Measurements from ENCODE around the gene ASXL2.

ASXL2 gene

DNA sequence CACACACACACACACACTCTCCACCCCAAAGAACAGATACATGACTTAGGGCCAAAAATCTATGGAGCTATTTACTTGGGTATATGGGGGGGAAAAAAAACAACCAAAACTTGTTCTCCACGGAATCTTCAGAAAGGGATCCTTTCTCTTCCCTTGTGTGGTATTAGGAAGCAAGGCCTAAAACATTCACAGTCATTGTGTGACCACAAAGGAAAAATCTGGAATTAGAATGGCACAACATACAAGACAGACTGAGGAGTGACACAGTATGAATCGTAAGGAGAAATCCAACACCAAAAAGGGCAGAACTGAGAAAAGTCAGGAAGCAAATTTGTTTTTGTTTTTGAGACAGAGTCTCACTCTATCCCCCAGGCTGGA lies 70.3 kb downstream of the ASXL2 start:
- DNase-seq (ENCODE audit: low read depth in 1 of 2, low spot score in 1 of 2) = no peak

DNA sequence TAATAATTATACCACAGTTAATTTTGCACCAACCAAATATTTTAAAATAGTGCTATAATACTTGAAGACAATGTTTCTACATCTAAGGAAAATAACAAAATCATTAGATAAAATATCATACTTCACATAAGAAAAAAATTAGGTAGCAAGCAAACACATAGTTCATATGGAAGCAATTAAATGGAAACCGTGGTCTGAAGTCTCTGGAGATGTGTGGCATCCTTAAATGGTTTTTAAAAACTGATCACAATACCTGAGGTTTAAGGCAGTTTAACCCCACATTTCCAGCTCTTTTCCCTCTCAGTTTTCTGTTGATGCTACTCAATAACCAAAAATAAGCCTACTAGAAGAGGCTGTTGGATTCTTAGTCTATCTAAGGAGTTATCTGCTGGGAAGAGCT lies 71.3 kb downstream of the ASXL2 start:
- DNase-seq (ENCODE audit: low read depth in 1 of 2, low spot score in 1 of 2) = no peak

DNA sequence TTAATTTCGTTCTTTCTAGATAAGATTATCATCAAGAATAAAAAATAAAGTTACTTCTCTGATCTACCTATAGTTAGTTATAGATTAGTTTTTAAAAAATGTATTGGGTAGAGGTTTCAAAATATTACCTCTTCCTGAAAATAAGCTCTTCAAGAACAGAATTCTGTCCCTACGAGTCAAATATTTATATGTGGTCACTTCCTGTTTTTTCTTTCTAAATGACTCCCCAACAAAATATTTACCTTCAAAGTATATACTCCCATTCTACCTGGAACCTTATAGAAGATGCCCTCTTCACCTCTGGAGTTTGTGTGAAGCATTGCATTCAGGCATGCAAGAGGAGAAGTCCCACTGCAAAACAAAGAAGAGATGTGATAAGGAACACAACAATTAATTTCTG lies 72.3 kb downstream of the ASXL2 start:
- DNase-seq (ENCODE audit: low read depth in 1 of 2, low spot score in 1 of 2) = no peak

DNA sequence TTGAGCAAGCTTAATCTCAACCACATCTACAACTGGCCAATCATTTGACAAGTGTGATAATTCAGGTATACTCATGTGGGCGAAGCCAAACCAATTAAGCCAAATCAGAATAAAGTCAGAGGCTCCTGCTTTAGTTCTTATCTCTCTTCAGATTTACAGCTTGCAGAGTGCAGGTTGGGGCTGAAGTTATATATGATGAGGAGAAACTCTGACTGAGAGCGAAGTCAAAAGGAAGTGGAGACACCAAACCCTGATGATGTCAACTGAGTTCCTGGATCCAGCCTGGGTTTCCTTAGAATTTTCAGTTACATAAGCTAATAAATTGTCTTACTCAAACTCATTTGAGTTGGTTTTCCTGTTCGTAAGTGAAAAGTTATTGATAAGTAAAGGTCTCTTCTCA lies 73.9 kb downstream of the ASXL2 start:
- no peak for DNase-seq (ENCODE audit: low read depth in 1 of 2, low spot score in 1 of 2)

DNA sequence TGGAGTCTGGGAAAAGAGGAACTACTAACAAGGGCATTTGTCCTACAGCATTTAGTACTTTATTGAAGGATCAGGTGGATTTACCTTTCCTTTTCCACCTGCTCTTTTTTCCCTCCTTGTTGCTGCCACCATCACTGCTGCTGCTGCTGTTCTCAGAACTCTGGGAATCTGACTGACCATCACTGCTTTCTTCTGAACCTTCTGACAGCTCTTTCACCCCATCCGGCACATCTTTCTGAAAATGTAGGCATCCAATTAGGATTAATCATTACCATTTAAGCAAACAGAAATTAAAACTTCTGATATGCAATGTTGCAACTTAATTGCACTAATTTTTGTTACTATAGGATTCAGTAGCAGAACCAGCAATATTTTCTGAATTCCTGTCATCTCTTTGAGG lies 79.0 kb downstream of the ASXL2 start:
- no peak for DNase-seq (ENCODE audit: low read depth in 1 of 2, low spot score in 1 of 2)

DNA sequence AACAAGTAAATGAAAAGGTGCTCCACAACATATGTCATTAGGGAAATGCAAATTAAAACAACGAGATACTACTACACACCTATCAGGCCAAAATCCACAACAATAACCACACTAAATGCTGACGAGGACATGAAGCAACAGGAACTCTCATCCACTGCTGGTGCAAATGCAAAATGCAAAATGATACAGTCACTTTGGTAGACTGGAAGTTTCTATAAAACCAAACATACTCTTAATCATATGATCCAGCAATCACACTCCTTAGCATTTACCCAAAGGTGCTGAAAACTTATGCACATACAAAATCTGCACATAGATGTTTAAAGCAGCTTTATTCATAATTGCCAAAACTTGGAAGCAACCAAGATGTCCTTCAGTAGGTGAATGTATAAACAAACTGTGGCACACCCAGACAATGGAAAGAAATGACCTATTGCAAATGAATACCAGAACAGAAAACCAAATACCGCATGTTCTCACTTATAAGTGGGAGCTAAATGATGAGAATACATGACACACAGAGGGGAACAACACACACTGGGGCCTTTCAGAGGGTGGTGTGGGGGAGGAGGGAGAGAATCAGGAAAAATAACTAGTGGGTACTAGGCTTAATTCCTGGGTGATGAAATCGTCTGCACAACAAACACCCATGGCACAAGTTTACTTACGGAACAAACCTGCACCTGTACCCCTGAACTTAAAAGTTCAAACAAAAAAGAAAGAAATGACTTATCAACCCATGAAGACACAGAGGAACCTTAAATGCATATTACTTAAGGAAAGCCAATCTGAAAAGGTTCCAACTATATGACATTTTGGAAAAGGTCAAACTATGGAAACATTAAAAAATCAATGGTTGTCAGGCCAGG lies 80.4 kb downstream of the ASXL2 start:
- no peak for DNase-seq (ENCODE audit: low read depth in 1 of 2, low spot score in 1 of 2)

DNA sequence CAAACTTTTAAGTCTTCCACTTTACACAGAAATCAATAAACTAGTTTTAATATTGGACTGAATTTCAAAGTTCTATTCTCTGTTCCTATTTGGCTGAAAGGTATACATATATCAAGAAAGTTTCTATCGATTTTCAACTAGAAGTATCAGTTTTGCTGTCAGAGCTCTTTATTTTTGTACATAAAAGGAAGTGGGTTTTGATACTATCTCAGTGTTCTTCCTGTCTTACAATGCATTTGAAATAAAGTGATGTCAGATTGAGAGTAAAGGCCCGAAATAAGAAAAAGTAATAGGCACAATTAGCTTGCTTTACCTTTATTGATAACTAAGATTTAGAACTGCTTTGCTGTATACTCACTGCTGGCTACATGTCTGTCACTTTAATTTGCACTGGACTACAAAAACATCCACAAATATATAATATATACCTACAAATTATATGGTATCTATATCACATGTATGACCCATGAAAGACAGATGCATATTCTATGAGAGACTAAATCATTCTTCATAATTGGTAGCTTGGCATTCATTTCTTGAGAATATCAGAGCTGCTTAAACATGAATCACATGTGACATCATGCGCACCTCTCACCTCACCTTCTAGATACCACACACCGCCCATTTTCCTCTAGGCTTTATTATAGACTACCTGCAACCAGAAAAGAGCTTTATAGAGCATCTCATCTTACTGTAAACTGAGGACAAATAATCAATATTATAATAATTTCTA lies 83.6 kb downstream of the ASXL2 start:
- no peak for DNase-seq (ENCODE audit: low read depth in 1 of 2, low spot score in 1 of 2)

DNA sequence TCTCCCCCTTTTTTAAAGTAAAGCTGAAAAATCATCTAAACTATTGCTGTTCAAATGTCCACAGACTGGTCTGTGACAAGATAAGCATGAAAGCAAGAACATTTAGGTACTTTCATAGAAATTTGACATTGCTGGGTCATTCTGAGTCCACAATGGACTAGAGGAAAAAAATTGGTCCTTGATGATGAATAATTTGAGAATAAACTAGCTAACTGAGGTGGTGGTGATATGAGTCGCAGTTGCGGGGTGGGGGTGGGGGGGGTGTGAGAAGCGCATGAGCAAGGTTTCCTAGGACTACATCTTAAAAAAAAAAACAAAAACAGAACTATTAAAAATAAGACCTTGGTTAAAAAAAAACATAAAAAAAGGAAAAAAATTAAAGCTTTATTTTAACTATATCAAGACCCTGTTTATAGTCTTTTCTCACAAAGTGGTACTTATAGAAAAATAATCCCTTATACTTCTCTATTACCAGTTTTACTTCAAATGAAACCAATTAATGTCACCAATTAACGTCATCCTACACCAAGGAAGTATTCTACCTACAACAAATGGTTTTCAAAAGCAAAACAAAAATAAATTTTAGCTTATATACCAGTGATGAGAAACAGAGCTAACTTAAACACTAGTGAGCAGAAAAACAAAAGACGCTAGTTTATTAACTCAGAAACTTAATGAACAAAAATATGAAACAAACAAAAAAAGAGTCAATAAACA lies 88.1 kb downstream of the ASXL2 start:
- no peak for DNase-seq (ENCODE audit: low read depth in 1 of 2, low spot score in 1 of 2)

DNA sequence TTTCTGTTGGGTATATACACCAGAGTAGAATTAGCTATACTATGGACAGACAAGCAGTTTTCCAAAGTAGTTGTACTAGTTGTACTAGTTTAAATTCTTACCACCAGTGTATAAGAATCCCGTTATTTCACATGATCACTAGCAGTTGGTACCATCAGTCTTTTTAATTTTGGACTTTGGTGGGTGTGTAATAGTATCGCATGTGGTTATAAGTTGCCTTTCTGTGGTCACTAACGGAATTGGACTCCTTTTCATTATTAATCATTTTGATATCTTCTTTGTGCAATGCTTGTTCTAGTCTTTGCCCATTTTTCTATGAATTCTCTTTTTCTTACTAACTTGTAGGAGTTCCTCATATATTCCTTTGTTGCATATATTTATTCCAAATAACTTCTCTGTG lies 89.8 kb downstream of the ASXL2 start:
- no peak for DNase-seq (ENCODE audit: low read depth in 1 of 2, low spot score in 1 of 2)

DNA sequence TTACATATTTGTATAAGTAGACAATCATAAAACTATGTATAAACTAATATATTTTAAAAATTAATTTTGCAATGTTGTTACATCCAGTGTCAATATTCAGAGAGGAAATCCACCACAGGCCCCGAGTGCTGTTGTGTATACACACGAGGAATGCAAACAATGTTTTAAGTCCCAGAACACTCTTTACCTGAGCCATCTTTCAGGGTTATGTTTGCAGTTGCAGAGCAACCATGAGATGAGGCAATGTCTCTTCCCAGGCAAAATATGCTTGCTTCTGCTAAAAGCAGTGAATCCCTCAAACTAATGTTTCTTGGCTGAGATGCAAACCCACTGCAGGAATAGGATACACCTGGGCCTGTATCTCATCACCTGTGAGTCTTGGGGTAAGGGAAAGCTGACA lies 91.3 kb downstream of the ASXL2 start:
- DNase-seq (ENCODE audit: low read depth in 1 of 2, low spot score in 1 of 2) = no peak

DNA sequence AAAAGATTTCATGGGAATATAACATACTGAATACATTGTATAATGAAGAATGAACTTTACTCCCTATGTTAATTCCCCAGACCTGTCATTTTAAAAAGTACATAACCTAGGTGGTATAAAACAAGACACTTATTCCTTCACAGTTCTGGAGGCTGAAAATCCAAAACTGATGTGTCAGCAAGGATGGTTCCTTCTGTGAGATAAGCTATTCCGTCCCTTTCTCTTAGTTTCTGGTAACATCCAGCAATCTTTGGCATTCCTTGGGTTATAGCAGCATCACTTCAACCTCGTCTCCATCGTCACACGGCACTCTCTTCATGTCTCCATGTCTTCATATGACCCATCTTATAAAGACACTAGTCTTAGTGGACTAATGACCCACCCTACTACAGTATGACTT lies 93.9 kb downstream of the ASXL2 start:
- DNase-seq (ENCODE audit: low read depth in 1 of 2, low spot score in 1 of 2) = no peak

DNA sequence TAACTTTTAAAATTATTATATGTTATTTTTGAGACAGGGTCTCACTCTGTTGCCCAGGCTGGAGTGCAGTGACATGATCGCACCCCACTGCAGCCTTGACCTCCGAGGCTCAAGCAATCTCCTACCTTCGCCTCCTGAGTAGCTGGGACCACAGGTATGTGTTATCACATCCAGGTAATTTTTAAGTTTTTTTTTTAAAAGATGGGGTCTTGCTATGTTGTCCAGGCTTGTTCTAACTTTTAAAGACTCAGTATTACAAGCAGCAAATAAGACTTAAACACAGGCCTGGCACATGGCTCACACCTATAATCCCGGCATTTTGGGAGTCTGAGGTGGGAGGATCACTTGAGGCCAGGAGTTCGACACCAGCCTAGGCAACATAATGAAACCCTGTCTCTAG lies 101.2 kb downstream of the ASXL2 start:
- no peak for DNase-seq (ENCODE audit: low read depth in 1 of 2, low spot score in 1 of 2)

DNA sequence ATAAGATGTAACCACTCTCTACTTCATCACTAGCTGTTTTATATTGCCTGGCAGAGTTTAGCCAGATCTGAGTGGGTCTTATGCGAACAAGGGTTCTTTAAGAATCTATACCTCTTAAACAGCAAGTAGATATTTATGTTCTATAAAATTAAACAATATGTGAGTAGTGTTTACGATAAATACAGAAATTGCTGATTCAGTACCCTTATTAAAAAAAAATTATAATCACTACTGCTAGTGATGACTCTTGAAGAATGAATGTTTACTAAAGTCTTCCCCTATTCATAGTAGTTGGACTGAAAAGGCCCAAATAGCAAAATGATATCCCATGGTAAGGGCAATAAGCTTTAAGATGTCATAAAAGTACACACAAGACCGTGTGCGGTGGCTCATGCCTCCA lies 106.2 kb downstream of the ASXL2 start:
- DNase-seq (ENCODE audit: low read depth in 1 of 2, low spot score in 1 of 2) = no peak

DNA sequence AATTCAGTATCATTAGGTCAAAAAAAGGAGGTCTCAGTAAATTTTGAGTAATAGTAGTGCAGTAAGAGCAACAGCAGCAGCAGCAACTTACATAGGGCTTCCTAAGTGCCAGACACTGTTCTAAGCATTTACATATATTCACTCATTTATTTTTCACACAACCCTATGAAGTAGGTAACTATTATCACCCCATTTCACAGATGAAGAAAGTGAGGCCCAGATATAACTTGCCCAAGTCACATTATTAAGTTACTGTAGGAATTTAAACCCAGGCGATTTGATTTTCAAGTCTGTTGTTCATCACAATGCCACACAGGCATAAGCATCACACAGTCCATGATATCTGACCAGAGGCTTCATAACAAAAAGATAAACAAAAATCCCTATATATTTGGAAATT lies 114.7 kb downstream of the ASXL2 start:
- DNase-seq (ENCODE audit: low read depth in 1 of 2, low spot score in 1 of 2) = no peak

DNA sequence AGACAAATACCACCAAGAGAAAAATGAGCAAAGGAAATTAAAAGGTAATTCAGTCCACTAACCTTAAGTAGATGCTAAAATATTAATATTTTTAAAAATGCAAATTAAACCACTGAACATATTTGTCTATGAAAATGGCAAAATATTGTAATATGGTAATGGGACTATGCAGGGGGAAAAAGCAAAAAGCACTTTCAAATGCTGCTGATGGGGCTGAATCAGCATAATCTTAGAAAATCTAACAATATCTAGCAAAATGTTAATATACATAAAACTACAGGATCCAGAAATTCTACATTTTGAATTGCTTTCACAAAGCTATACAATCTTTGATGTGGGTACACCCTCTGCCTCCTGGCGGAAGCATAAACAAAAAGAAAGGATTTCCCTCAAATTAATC lies 118.0 kb downstream of the ASXL2 start:
- no peak for DNase-seq (ENCODE audit: low read depth in 1 of 2, low spot score in 1 of 2)

DNA sequence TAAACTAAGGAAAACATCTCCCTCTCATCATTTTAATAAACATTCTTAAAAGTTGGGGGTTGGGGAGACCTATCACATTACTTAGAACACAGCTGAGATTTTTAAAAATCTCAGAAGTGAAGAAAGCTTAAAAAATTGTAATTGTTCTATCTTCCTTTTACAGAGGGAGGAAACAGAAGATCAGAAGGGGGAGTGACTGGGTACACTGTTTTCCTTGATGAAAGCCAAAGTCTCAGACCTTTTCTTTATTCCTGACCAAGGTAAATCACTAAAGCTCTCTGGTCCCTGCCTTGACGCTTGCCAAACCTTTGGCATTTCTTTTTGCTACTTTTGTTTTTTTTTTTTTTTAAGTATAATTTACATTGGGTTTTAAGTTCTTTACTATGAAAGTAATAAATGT lies 119.9 kb downstream of the ASXL2 start:
- no peak for DNase-seq (ENCODE audit: low read depth in 1 of 2, low spot score in 1 of 2)

DNA sequence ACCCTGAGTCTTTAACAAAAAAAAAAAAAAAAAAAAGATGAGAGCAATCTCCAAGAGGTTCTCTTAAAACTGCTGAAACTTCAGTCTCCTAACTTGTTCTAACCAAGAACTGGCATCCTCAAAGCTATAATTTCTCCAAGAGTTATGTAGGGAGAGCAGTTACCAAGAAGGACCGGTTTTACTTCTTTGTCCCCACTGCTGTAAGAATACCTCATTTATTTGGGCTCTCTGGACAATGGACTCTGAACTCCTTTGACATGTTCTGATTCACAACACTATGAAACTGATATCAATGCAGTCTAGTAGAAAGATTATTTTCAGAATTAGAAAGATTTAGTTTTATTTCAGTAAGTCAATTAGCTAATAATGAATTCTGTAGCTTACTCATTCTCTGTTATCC lies 120.4 kb downstream of the ASXL2 start:
- DNase-seq (ENCODE audit: low read depth in 1 of 2, low spot score in 1 of 2) = no peak

DNA sequence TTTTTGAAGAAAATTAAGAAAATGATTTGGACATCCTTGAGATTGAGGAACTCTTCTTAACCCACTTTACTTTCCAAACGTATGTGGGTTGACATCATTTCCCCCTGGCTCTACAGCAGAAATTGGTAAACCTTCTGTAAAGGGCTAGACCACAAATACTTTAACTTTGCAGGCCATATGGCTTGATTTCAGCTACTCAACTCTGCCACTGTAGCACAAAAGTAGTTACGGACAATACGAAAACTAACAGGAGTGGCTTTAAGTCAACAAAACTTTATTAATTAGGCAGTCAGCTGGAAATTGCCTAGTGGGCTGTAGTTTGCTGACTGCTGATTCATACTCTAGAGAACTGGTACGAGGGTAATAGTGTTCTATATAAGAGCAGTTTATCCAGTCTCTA lies 121.8 kb downstream of the ASXL2 start:
- DNase-seq (ENCODE audit: low read depth in 1 of 2, low spot score in 1 of 2) = no peak

DNA sequence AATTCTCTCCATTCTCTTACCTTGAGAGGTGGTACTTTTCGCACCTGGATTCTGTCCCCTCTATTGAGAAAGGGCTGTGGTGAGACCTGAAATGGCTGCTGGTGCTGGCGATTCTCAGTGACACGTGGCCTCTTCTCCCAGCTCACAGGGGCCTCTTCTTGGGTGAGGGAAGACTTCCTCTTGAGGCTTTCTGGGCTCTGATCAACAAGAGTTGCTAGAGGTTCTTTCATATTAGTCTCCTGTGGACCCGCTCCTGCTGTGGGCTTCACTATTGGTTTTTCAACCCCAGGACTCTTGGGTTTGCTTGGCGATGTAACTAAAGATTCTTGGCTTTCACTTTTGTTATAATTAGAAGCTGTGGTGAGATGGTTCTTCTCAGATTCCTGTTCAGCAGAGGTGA lies 128.6 kb downstream of the ASXL2 start:
- DNase-seq (ENCODE audit: low read depth in 1 of 2, low spot score in 1 of 2) = no peak

DNA sequence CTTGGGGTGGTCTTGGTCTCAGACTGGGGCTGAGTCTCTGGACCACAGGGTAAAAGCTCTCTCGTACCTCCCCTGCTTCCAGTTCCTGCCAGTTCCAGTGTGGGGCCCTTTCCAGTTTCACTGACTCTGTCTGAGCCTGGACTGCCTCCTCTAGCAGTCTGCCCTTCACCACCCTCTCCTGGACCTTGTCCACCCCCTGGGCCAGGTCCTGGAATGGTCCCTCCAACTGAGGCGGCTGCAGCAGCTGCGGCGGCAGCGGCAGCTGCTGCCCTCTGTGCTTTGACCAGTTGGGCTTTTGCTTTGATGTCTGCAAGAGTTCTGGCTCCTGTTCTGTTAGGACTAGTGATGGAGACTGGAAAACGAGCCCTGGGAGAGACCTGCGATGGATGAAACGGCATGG lies 134.2 kb downstream of the ASXL2 start:
- DNase-seq (ENCODE audit: low read depth in 1 of 2, low spot score in 1 of 2) = no peak

DNA sequence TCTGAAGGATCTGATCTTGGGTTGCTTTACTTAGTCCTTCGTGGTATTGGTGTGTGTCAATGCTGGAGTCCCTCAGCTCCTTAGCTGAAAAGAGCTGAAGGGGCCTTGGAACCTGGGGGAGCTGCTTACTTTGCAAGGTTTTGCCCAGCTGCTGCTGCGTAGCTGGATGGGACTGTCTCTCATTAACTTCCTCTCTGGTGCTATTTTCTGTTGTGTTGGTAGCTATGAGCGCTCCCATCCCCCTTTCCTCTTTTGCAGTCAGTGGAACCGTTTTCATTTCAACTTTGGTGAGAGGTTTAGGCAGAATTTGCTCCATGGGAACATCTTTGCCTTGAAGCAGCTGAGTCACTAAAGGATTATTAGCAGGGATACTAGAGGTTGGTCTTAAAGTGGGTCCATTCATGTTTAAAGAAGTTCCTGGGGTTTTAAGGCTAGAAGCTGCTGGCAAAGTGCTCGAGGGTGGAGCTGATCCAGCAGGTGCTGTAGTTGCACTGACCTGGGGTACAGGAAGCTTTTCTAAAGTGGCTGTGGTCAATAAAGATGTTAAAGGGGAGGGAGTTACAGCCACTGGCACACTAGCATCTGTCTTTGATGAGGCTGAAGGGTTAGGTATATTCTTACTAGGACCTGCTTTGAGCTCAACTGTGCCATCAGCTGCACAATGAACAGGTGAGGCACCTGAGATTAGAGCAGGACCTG lies 135.0 kb downstream of the ASXL2 start:
- DNase-seq (ENCODE audit: low read depth in 1 of 2, low spot score in 1 of 2) = no peak

DNA sequence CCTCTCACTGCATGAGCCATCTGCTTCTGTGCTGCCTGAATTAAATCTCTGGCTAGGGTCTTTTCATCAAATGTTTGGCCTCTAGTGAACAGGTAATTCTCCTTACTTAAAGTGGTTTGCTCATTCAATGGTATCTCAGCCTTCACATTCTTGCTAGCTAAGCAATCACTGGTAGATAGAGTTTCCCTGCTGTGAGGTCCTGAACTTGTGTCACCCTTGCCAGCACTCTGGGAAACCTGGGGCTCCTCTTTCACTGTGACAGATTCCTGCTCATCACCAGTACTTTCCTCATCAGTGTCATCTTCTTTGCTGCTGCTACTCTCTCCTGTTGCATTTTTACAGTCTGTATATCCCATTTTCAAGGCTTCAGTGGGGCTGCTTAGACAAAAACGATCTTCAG lies 135.8 kb downstream of the ASXL2 start:
- no peak for DNase-seq (ENCODE audit: low read depth in 1 of 2, low spot score in 1 of 2)

Data from activated CD4-positive, alpha-beta T cell treated with anti-CD3 and anti-CD28 coated beads, Interleukin-2, amount 50 U/mL, for 24 hours (primary cell).